Endodermal cell (in vitro differentiated cells): ENCODE data around the gene FCRLB. TPM values are rescaled to one million over a fixed set of nuclear protein-coding genes. Genes with fewer than 3 reads are reported as not detected.
"Not testable (repeated sequence)": the region's sequence is repeated elsewhere in the genome, so short reads cannot be mapped to it uniquely, and the experiment has no call there.

ENCODE experiments used
- DNase-seq: peaks from one replicate; pipeline ENCODE4 v3.0.0-alpha.2; 2017
- H3K27ac ChIP-seq: 2 replicates; pipeline ENCODE4 v1.5.1; 2013; ENCODE audit warnings: mild to moderate bottlenecking, low read depth, low read length, moderate library complexity
- H3K27me3 ChIP-seq: 2 replicates; pipeline ENCODE4 v1.6.1; 2013; ENCODE audit warnings: mild to moderate bottlenecking, low read length, moderate library complexity; ENCODE audit not compliant: insufficient read depth, control insufficient read depth, poor library complexity, severe bottlenecking
- H3K36me3 ChIP-seq: 2 replicates; pipeline ENCODE4 v1.7.0; 2013; ENCODE audit warnings: mild to moderate bottlenecking, low read length, moderate library complexity; ENCODE audit not compliant: control insufficient read depth, insufficient read depth
- H3K4me1 ChIP-seq: one replicate; pipeline ENCODE4 v1.7.0; 2013; ENCODE audit warnings: low read length; ENCODE audit not compliant: control insufficient read depth, insufficient read depth
- H3K4me3 ChIP-seq: 2 replicates; pipeline ENCODE4 v1.5.1; 2013; ENCODE audit warnings: mild to moderate bottlenecking, low read length, moderate library complexity
- H3K9ac ChIP-seq: 2 replicates; pipeline ENCODE4 v1.6.1; 2013; ENCODE audit warnings: mild to moderate bottlenecking, low read length, moderate library complexity; ENCODE audit not compliant: poor library complexity, severe bottlenecking; ENCODE audit errors: extremely low read depth
- H3K9me3 ChIP-seq: 2 replicates; pipeline ENCODE4 v1.6.1; 2013; ENCODE audit warnings: mild to moderate bottlenecking, low read length, moderate library complexity; ENCODE audit not compliant: control insufficient read depth
- H3K27ac Mint-ChIP-seq: 2 replicates; pipeline ENCODE4 v1.8.0; 2020; ENCODE audit warnings: mixed read lengths
- H3K27me3 Mint-ChIP-seq: 2 replicates; pipeline ENCODE4 v1.8.0; 2021; ENCODE audit warnings: mild to moderate bottlenecking, mixed read lengths; ENCODE audit not compliant: insufficient read depth
- H3K36me3 Mint-ChIP-seq: 2 replicates; pipeline ENCODE4 v1.8.0; 2020; ENCODE audit warnings: low read depth, mixed read lengths
- H3K4me1 Mint-ChIP-seq: 2 replicates; pipeline ENCODE4 v1.8.0; 2020; ENCODE audit warnings: mixed read lengths
- H3K4me3 Mint-ChIP-seq: 2 replicates; pipeline ENCODE4 v1.8.0; 2020; ENCODE audit warnings: mild to moderate bottlenecking, moderate library complexity, mixed read lengths
- H3K9me3 Mint-ChIP-seq: 2 replicates; pipeline ENCODE4 v1.8.0; 2020; ENCODE audit warnings: mild to moderate bottlenecking, mixed read lengths
- CTCF ChIP-seq: fragments of 200-600 bp; sonication (generic); conservative IDR thresholded peaks from 2 replicates; pipeline ENCODE4 v1.5.0; 2021; ENCODE audit warnings: antibody characterized with exemption, mild to moderate bottlenecking
- WGBS, 2 experiments: methylation state at CpG; one replicate each; pipeline versions ENCODE4 v1.1.5 to v1.1.7; 2013; ENCODE audit warnings: missing lambda C conversion rate in 2 of 2, mixed read lengths in 1 of 2; ENCODE audit not compliant: insufficient coverage in 1 of 2, insufficient read length in 1 of 2; 5-methylcytosine and 5-hydroxymethylcytosine counted together
- long read RNA-seq, 4 experiments: library from polyadenylated mRNA in 2 of 4; library from RNA in 1 of 4; library from capped mRNA in 1 of 4; stranded (forward) in 3 of 4; unstranded in 1 of 4; transcript quantifications; one replicate each; pipeline ENCODE4 v2.0.0, GENCODE V29; 2020 to 2021; ENCODE audit warnings: inconsistent platforms in 1 of 4
- polyA plus RNA-seq, 2 experiments: library from polyadenylated mRNA; stranded (reverse); fragments of 50-300 nt; gene quantifications; one replicate each; pipeline ENCODE4 v1.2.3, GENCODE V29; 2013
- total RNA-seq, 2 donors: library from RNA; stranded (reverse); fragmentation: NEBNext Ultra II Directional in 1 of 2; extraction: Animal tissue kit (Norgen Biotek cat#: 25700) in 1 of 2; gene quantifications; 2 replicates in 1 of 2; 3 replicates in 1 of 2; pipeline ENCODE4 v1.2.1, GENCODE V29; 2021

FCRLB gene
- total RNA-seq = under 1 TPM; 0.22 to 0.51 TPM
- not detected for polyA plus RNA-seq (2013, experiment 1 of 2)
- not detected for polyA plus RNA-seq (2013, experiment 2 of 2)
- long read RNA-seq, experiment 1, partial matches to known transcripts = 1 of 2 reads
- long read RNA-seq, experiment 1, other reads (novel, unspliced or antisense) = 0 of 2 reads
- long read RNA-seq, experiment 2 = 0 reads
- long read RNA-seq, experiment 3, partial matches to known transcripts = 0 of 1 reads
- long read RNA-seq, experiment 3, other reads (novel, unspliced or antisense) = 1 of 1 reads
- long read RNA-seq, experiment 4 = 0 reads

GRCh38 chr1:161720956-161721737 lies at the start of gene FCRLB:
TSS of gene FCRLB (plus strand) at chr1:161721544. CDS start at chr1:161722673, 1,129 bp downstream.
- no peak within 1 kb of the TSS for H3K9ac ChIP-seq
- 87 to 90% methylated on average over 3 to 4 of the region's 4 CpGs for WGBS, 2 experiments
- no peak for TF ChIP-seq CTCF
- DNase-seq = no peak
- Mint-ChIP-seq H3K9me3 (no peaks in the 10 kb centered on the region), H3K27me3 (peaks cover 73% of the 10 kb centered on the region), H3K27ac (no peak within 1 kb of the TSS), H3K4me1 (peaks cover 6% of the 10 kb centered on the region), H3K4me3 (no peak within 1 kb of the TSS), H3K36me3 (no peaks in the 10 kb centered on the region)
- H3K27me3 ChIP-seq = peaks cover 74% of the 10 kb centered on the region
- no peak within 1 kb of the TSS for H3K4me3 ChIP-seq
- H3K27ac ChIP-seq = no peak within 1 kb of the TSS
- H3K36me3 ChIP-seq = no peaks in the 10 kb centered on the region
- no peaks in the 10 kb centered on the region for H3K4me1 ChIP-seq
- H3K9me3 ChIP-seq = no peaks in the 10 kb centered on the region

GRCh38 chr1:161673437-161673836 lies 47.9 kb upstream of the FCRLB start:
- H3K27me3 Mint-ChIP-seq, H3K9me3 ChIP-seq, H3K4me3 Mint-ChIP-seq, H3K4me1 Mint-ChIP-seq, DNase-seq, H3K9ac ChIP-seq, H3K36me3 ChIP-seq, H3K36me3 Mint-ChIP-seq, H3K27ac Mint-ChIP-seq, H3K9me3 Mint-ChIP-seq, H3K27ac ChIP-seq, H3K27me3 ChIP-seq, H3K4me3 ChIP-seq, H3K4me1 ChIP-seq: not testable (repeated sequence)
- 75% methylated on average over 7 of the region's 7 CpGs; no CpG with 5 or more reads in 1 of the 2 experiments for WGBS, 2 experiments

- H3K9ac ChIP-seq, H3K4me1 ChIP-seq, H3K4me1 Mint-ChIP-seq, H3K27ac ChIP-seq, H3K9me3 ChIP-seq, H3K27me3 ChIP-seq, H3K27me3 Mint-ChIP-seq, H3K4me3 ChIP-seq, H3K9me3 Mint-ChIP-seq, H3K36me3 Mint-ChIP-seq, DNase-seq, H3K36me3 ChIP-seq, H3K4me3 Mint-ChIP-seq, H3K27ac Mint-ChIP-seq: not testable (repeated sequence)
- WGBS, 2 experiments = no CpG with 5 or more reads among the region's 3 CpGs
These were observed 46.9 kb upstream of the FCRLB start for GRCh38 chr1:161674447-161674846.

GRCh38 chr1:161674908-161675307 lies 46.4 kb upstream of the FCRLB start:
- not testable (repeated sequence) for H3K4me3 Mint-ChIP-seq, H3K27ac ChIP-seq, H3K4me3 ChIP-seq, H3K9me3 ChIP-seq, H3K9ac ChIP-seq, H3K36me3 Mint-ChIP-seq, H3K27me3 ChIP-seq, H3K4me1 ChIP-seq, H3K4me1 Mint-ChIP-seq, DNase-seq, H3K9me3 Mint-ChIP-seq, H3K27ac Mint-ChIP-seq, H3K36me3 ChIP-seq, H3K27me3 Mint-ChIP-seq
- 75 to 83% methylated on average over 1 to 3 of the region's 3 CpGs for WGBS, 2 experiments
